ENCODE data around the gene FPR2.

GRCh38 chr19:51760697-51761356 lies at the start of gene FPR2:
- TF ChIP-seq POLR2AphosphoS5 (IDR thresholded peaks at IDR 0.05; ENCODE audit: control insufficient read depth, insufficient read depth, low read depth, low read length) (no peak), TGIF2 (CRISPR knock-in tag; IDR thresholded peaks at IDR 0.05) (no peak), CHD4 (IDR thresholded peaks at IDR 0.05; ENCODE audit: insufficient read depth, insufficient replicate concordance, low read depth, low read length, poor library complexity, severe bottlenecking) (no peak), E2F5 (CRISPR knock-in tag; IDR thresholded peaks at IDR 0.05) (no peak), TCF3 (CRISPR knock-in tag; IDR thresholded peaks at IDR 0.05) (no peak), DIDO1 (tag; IDR thresholded peaks at IDR 0.05; ENCODE audit: low read depth) (no peak), MXI1 (IDR thresholded peaks at IDR 0.05; ENCODE audit: low read depth, low read length) (no peak), JUN (IDR thresholded peaks at IDR 0.05; ENCODE audit: borderline replicate concordance, low read depth, low read length) (no peak), JUN (CRISPR knock-in tag; IDR thresholded peaks at IDR 0.05; ENCODE audit: borderline replicate concordance) (no peak), IRF2 (CRISPR knock-in tag; IDR thresholded peaks at IDR 0.05) (no peak), MAFK (IDR thresholded peaks at IDR 0.05; ENCODE audit: low read length) (no peak), ARNT (IDR thresholded peaks at IDR 0.05) (no peak), ZFX (CRISPR knock-in tag; IDR thresholded peaks at IDR 0.05) (no peak)
- TF ChIP-seq, protein P1, sequence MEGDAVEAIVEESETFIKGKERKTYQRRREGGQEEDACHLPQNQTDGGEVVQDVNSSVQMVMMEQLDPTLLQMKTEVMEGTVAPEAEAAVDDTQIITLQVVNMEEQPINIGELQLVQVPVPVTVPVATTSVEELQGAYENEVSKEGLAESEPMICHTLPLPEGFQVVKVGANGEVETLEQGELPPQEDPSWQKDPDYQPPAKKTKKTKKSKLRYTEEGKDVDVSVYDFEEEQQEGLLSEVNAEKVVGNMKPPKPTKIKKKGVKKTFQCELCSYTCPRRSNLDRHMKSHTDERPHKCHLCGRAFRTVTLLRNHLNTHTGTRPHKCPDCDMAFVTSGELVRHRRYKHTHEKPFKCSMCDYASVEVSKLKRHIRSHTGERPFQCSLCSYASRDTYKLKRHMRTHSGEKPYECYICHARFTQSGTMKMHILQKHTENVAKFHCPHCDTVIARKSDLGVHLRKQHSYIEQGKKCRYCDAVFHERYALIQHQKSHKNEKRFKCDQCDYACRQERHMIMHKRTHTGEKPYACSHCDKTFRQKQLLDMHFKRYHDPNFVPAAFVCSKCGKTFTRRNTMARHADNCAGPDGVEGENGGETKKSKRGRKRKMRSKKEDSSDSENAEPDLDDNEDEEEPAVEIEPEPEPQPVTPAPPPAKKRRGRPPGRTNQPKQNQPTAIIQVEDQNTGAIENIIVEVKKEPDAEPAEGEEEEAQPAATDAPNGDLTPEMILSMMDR (IDR thresholded peaks at IDR 0.05 in 2 of 3, conservative IDR thresholded peaks at IDR 0.05 in 1 of 3; ENCODE audit: insufficient read depth in 2 of 3, low read depth in 1 of 3, low read length in 3 of 3), result no peak
- TF ChIP-seq, protein P2, sequence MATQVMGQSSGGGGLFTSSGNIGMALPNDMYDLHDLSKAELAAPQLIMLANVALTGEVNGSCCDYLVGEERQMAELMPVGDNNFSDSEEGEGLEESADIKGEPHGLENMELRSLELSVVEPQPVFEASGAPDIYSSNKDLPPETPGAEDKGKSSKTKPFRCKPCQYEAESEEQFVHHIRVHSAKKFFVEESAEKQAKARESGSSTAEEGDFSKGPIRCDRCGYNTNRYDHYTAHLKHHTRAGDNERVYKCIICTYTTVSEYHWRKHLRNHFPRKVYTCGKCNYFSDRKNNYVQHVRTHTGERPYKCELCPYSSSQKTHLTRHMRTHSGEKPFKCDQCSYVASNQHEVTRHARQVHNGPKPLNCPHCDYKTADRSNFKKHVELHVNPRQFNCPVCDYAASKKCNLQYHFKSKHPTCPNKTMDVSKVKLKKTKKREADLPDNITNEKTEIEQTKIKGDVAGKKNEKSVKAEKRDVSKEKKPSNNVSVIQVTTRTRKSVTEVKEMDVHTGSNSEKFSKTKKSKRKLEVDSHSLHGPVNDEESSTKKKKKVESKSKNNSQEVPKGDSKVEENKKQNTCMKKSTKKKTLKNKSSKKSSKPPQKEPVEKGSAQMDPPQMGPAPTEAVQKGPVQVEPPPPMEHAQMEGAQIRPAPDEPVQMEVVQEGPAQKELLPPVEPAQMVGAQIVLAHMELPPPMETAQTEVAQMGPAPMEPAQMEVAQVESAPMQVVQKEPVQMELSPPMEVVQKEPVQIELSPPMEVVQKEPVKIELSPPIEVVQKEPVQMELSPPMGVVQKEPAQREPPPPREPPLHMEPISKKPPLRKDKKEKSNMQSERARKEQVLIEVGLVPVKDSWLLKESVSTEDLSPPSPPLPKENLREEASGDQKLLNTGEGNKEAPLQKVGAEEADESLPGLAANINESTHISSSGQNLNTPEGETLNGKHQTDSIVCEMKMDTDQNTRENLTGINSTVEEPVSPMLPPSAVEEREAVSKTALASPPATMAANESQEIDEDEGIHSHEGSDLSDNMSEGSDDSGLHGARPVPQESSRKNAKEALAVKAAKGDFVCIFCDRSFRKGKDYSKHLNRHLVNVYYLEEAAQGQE (IDR thresholded peaks at IDR 0.05; ENCODE audit: borderline replicate concordance), result no peak
- TF ChIP-seq, protein P2 (CRISPR knock-in tag; IDR thresholded peaks at IDR 0.05; ENCODE audit: low read depth), result no peak

All from K562 (cell line).